DND-41 (cell line): ENCODE data around the gene YARS1.

Experiments
- ATAC-seq: fragments of 200-7000 bp; cut with Tn5 transposase; 3 replicates; pipeline ENCODE4 v1.9.1; 2021; ENCODE audit warnings: low read depth; ENCODE audit not compliant: insufficient read depth
- DNase-seq: peaks from one replicate; pipeline ENCODE4 v3.0.0-alpha.2; 2020
- H2AFZ ChIP-seq: 2 replicates; pipeline ENCODE4 v1.6.0; 2012; ENCODE audit warnings: low read depth, low read length
- H3K27ac ChIP-seq: 2 replicates; pipeline ENCODE4 v1.5.1; 2012; ENCODE audit warnings: low read length, inconsistent platforms
- H3K27me3 ChIP-seq: fragments of 200-600 bp; sonication (generic); 2 replicates; pipeline ENCODE4 v1.6.0; 2012; ENCODE audit warnings: low read length, mild to moderate bottlenecking, inconsistent platforms; ENCODE audit not compliant: insufficient read depth, poor library complexity
- H3K36me3 ChIP-seq: 2 replicates; pipeline ENCODE4 v1.5.1; 2012; ENCODE audit warnings: low read length, inconsistent platforms; ENCODE audit not compliant: insufficient read depth
- H3K4me1 ChIP-seq: 2 replicates; pipeline ENCODE4 v1.5.1; 2012; ENCODE audit warnings: mild to moderate bottlenecking, low read length; ENCODE audit not compliant: insufficient read depth
- H3K4me2 ChIP-seq: 2 replicates; pipeline ENCODE4 v1.6.0; 2012; ENCODE audit warnings: mild to moderate bottlenecking, moderate library complexity, low read length, inconsistent platforms; ENCODE audit not compliant: insufficient read depth
- H3K4me3 ChIP-seq, 2 experiments: fragments of 200-600 bp in 1 of 2; shearing (Covaris generic) in 1 of 2; 2 replicates each; pipeline ENCODE4 v1.5.1; 2012 to 2016; ENCODE audit warnings: inconsistent platforms in 2 of 2, low read length in 2 of 2, mild to moderate bottlenecking in 2 of 2, low read depth in 1 of 2, moderate library complexity in 1 of 2
- H3K79me2 ChIP-seq: 2 replicates; pipeline ENCODE4 v1.6.0; 2012; ENCODE audit warnings: low read length, inconsistent platforms; ENCODE audit not compliant: insufficient read depth
- H3K9ac ChIP-seq: 2 replicates; pipeline ENCODE4 v1.6.0; 2012; ENCODE audit warnings: low read depth, mild to moderate bottlenecking, inconsistent platforms, low read length, moderate library complexity
- H3K9me3 ChIP-seq: 2 replicates; pipeline ENCODE4 v1.5.1; 2012; ENCODE audit warnings: low read length, moderate library complexity, mild to moderate bottlenecking, inconsistent platforms; ENCODE audit not compliant: insufficient read depth, severe bottlenecking
- H4K20me1 ChIP-seq: 2 replicates; pipeline ENCODE4 v1.6.0; 2012; ENCODE audit warnings: low read length; ENCODE audit not compliant: insufficient read depth
- EZH2 ChIP-seq: IDR thresholded peaks from 3 replicates; pipeline ENCODE4 v1.6.1; 2012; ENCODE audit warnings: borderline replicate concordance, low read depth, mild to moderate bottlenecking, moderate library complexity, low read length, inconsistent platforms; ENCODE audit not compliant: severe bottlenecking
- TF ChIP-seq, protein P1 (sequence below): IDR thresholded peaks from 2 replicates; pipeline ENCODE4 v1.5.1; 2012; ENCODE audit warnings: borderline replicate concordance, low read length, moderate library complexity, mild to moderate bottlenecking; ENCODE audit not compliant: poor library complexity, severe bottlenecking; ENCODE audit errors: extremely low read depth

YARS1 gene

DNA sequence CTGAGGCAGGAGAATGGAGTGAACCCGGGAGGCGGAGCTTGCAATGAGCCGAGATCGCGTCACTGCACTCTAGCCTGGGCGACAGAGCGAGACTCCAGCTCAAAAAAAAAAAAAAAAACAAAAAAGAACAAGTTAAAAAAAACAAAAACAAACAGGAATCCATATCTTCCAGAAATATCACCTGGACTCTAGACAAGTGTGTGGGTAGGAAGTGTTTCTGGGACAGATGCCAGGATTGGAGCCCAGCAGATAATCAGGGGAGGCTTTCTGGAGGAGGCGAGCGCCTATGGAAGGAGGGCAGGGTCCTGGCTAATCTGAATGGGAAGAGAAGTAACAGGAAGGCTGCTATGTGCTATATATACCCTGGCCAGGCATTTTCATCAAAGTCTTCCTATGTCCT lies 71.0 kb downstream of the YARS1 start:
- Histone ChIP-seq H2AFZ (no peak overlapping the region), H3K4me3 (no peak overlapping the region), H3K4me2 (no peak overlapping the region), H3K27ac (no peak overlapping the region), H3K27me3 (peaks cover 25% of the 10 kb centered on the region), H3K79me2 (no peaks in the 10 kb centered on the region), H3K4me1 (0 out of 2 replicates have a peak, but pooled peaks cover 3% of the 10 kb centered on the region), H3K9ac (no peak overlapping the region), H3K36me3 (no peaks in the 10 kb centered on the region), H3K9me3 (no peaks in the 10 kb centered on the region), H4K20me1 (peaks cover 10% of the 10 kb centered on the region; the same call in 1 of the 2 replicates)
- ATAC-seq (no peak), DNase-seq (no peak)
- TF ChIP-seq, protein P1, sequence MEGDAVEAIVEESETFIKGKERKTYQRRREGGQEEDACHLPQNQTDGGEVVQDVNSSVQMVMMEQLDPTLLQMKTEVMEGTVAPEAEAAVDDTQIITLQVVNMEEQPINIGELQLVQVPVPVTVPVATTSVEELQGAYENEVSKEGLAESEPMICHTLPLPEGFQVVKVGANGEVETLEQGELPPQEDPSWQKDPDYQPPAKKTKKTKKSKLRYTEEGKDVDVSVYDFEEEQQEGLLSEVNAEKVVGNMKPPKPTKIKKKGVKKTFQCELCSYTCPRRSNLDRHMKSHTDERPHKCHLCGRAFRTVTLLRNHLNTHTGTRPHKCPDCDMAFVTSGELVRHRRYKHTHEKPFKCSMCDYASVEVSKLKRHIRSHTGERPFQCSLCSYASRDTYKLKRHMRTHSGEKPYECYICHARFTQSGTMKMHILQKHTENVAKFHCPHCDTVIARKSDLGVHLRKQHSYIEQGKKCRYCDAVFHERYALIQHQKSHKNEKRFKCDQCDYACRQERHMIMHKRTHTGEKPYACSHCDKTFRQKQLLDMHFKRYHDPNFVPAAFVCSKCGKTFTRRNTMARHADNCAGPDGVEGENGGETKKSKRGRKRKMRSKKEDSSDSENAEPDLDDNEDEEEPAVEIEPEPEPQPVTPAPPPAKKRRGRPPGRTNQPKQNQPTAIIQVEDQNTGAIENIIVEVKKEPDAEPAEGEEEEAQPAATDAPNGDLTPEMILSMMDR: no peak
- no peak for TF ChIP-seq EZH2

DNA sequence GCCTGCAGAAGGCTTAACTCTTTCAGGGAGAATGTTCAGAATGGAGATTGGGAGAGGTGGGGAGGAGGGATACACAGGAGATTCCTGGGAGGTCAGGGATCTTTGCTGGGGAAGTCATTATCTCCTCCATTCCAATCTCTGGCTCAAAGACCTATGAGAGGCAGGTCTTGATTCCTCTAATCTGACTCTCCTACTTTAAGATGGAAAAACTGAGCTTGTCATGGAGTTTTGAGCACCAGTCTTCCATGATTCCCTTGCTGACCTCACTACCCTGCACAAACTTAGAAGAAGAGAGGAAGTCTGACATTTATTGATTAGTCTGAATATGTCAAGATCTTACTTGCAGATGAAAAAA lies 73.1 kb downstream of the YARS1 start:
- Histone ChIP-seq H3K27me3 (peaks cover 32% of the 10 kb centered on the region), H3K4me1 (0 out of 2 replicates have a peak, but pooled peaks cover 3% of the 10 kb centered on the region), H3K27ac (no peak overlapping the region), H3K9ac (no peak overlapping the region), H3K9me3 (no peaks in the 10 kb centered on the region), H3K36me3 (no peaks in the 10 kb centered on the region), H3K79me2 (no peaks in the 10 kb centered on the region), H4K20me1 (peaks cover 10% of the 10 kb centered on the region; the same call in 1 of the 2 replicates), H3K4me2 (no peak overlapping the region), H2AFZ (no peak overlapping the region), H3K4me3 (no peak overlapping the region)
- no peak for TF ChIP-seq EZH2
- TF ChIP-seq, protein P1: no peak
- ATAC-seq (no peak), DNase-seq (no peak)

DNA sequence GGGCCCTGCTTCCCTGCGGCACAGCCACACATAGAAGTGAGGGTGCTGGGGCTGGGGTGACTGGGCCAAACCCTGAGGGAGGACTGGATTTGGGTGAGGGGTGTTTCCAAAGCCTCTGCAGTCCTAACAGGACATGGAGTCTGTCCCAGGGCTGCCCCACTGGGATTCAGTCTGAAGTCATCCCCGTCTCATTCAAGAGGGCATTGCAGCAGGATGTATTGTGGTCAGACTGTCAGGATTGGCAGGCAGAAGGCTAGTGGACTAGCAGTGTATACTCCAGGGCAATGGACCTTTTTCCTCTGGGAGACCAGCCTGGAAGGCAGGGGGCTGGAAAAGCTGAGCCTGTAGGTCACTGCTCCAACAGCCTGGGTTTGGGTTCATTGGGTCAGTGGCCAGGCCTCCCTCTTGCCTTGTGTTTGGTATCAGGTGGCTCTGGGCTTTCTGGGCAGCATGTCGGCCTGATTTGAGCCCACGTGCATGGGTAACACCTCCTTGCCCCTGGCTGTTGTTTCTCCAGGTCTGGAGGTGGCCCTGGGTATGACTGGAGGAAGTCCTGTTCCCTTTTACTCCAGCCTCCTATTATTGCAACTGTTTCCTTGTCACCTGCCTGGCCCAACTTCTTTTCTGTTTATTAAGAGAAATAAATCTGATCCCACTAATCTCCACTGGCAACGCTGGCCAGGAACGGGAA lies 73.6 kb downstream of the YARS1 start:
- H2AFZ ChIP-seq: no peak overlapping the region
- no peak overlapping the region for H3K27ac ChIP-seq
- no peaks in the 10 kb centered on the region for H3K36me3 ChIP-seq
- no peaks in the 10 kb centered on the region for H3K79me2 ChIP-seq
- TF ChIP-seq EZH2: no peak
- TF ChIP-seq, protein P1: no peak
- H3K9me3 ChIP-seq: no peaks in the 10 kb centered on the region
- peaks cover 10% of the 10 kb centered on the region; the same call in 1 of the 2 replicates for H4K20me1 ChIP-seq
- ATAC-seq (no peak), DNase-seq (no peak)
- H3K27me3 ChIP-seq: peaks cover 32% of the 10 kb centered on the region
- no peak overlapping the region for H3K4me2 ChIP-seq
- H3K4me3 ChIP-seq: no peak overlapping the region
- H3K9ac ChIP-seq: no peak overlapping the region
- 0 out of 2 replicates have a peak, but pooled peaks cover 3% of the 10 kb centered on the region for H3K4me1 ChIP-seq
